GM21390 (cell line): ENCODE measurements around the gene DCAKD.

ENCODE experiments used
- ATAC-seq: cut with Tn5 transposase; IDR thresholded peaks from one replicate; pipeline ENCODE4 v1.9.1; 2021; ENCODE audit not compliant: unreplicated experiment

Gene DCAKD

DNA sequence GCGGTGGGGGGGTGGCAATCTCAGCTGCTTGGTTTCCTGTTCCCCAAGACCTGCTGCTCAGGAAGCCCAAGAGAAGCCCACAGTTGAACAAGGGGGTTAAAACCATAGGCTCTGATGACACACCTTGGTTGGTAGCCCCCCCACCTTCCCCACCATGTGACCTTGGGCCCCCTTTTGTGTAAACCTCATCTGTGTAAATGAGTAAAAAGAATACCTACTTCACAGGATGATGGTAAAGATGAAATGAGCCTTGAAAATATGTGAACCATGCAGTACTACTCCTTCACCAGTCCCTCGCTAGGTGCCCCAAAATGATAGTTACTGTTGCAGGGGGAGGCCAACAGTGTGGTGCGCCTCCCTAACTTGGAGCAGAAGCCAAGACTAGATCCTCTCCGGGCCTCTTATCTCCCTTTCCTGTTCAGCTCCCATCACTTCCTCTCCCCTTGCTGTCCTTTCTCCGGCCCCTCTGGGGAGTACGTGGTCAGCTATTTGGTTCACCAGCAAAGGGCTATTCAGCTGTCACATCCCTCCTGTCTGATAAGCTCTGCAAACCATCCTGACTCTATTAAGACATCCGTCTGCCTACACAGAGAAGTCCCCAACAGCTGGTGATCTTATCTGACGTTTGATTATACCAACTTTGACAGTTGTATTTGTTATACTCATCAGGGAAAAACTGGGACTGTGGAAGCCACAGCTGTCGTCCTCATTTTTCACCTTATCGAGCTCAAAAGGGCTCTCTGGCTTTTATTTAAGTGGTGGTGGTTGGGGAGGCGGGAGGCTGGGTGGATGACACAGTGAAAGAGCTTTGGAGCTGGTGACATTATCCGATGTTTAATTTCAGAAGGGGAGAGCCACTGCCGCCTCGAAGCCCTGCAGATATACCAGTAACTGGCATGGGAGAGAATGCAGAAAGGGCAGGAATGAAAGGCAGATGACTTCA is 19.9 kb downstream of the DCAKD start:
- no peak for ATAC-seq

DNA sequence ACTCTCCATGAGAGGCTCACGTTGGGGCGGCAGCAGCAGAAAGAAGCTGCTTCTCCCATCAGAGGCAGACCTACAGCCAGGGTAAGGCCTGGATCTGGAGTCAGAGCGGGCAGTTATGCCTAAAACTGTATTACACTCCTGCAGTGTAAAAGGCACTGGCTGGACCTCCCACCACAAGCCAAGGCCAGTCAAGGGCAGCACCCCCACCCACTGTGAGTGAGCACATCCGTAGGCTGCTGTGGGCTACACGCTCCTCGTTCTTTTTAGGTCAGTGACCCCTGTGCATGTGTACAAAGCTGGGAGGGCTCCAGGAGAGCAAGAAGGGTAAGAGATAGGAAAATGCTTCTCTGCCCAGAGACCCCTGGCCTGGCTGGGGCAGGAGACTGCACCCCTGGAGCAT is 20.7 kb downstream of the DCAKD start:
- ATAC-seq, result no peak

DNA sequence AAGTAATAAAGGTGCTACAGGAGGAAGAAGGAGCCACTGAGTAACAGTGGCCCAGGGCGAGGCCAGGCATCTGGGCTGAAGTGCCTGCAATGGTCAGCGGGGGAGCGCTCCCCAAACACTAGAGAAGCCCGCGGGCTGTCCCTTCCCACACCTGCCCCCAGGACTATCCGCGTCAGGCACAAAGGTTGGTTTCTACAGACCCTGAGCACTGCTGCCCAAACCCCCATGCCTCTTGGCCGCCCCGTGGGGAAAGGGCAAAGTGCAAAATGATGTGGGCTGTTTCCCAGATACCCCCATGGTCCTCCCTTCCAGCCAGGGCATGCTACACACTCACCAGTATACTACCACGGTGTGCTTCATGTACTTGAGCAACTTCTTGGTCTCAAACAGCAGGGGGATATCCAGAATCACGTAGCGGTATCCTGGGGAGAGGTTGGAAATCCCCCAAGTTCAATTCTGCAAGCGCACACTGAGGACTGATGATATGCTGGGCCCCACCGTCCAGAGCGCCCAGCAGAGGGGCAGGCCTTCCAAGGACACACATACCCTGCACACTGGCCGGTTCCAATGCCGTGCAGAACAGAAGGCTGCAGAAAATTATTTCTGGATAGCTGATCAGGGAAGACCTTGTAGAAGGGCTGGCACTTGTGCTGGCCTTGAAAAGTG is 21.5 kb downstream of the DCAKD start:
- no peak for ATAC-seq

DNA sequence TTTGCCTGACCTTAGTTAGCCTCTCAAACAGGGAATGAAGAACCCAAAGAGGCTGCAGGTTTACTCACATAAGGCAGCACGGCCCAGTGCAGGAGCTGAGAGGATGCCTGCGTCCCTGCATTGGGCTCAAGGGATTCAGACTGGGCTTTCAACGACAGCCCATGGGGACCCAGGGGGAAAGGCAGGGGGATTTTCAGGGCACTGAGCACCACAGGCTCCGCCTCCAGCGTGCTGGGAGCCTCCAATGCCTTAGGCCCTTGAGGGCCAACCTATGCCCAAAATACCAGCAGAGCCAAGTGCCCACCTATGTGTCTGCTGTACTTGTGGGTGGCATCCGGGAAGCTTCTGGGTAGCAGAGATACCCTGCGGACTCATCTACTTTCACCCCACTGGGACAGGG is 22.3 kb downstream of the DCAKD start:
- no peak for ATAC-seq

DNA sequence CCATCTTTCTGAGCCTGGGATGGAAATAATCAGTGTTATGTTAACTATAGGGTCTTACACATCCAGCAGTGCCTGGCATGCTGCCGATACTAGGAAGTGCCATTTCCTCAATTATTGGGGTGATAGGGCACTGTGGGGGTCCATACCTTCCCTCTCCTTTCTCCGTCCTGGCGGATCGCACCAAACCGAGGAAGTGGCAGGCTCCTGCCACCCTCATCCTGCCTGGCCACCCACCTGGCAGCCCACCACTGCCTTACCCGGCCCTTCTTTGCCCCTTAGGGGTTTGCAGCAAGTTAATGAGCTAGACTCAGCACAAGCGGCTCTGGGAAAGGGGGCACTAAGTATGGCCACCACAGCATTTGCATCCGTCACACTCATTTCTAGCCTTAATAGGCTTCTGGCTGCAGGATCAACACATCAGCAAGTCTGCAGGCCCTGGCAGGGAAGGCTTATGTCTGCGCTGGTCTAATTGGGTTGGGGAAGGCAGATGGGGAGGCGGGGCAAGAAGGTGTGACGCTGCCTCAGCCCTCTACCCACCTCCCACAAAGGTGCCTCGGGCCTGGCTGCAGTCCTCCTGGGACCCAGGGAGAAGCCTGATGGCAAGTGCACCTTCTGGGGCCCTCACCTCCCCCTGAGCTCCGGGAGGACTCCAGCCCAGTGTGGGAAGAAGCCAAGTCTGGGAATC is 28.6 kb downstream of the DCAKD start:
- no peak for ATAC-seq

DNA sequence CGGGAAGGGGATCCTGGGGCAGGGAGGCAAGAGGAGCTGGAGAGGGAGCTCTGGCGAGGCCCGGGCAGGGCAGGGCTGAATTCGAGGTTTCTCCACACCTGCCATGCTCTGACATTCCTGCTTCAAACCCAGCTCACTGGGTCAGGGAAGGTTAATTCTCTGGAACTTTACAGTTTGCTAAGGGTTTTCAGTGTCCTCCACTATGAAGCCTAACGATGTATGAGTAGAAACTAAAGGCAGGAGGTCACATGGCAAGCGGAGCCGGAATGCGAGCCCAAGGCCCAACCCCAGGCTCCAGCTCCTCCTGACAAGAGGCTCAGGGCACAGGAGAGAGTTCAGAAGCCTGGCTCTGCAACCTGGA is 29.2 kb downstream of the DCAKD start:
- no peak for ATAC-seq

DNA sequence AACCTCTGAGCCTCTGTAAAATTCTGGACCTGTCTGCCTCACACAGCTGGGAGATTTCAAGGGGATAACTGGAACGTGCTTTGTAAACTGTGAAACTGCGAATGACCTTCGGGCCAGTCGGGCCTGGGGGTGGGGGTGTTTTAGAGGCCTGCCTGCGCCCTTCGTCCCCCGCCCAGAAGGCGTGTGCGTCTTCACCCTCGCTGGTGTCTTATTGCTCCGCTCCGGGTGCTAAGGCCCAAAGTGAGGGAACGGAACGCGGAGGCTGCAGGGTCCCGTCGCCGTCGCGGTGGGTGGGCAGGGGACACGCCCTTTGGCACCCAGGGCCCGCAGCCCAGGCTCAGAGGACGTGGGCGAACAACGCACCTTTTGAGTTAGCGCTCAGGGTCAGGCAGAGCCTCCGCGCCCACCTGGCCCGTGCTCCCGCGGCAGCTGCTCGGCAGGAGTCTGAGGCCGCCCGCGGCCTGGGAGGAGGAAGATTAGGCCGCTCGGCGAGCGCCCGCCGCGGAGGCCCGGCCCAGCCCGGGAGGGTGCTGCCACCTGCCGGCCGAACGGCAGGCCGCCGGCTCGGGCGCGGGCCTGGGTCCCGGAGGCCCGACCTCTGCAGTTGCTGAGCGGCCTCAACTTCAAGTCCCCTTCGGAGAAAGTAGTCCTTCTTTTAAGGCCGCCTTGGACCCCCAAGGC is 29.7 kb downstream of the DCAKD start:
- ATAC-seq, result no peak

DNA sequence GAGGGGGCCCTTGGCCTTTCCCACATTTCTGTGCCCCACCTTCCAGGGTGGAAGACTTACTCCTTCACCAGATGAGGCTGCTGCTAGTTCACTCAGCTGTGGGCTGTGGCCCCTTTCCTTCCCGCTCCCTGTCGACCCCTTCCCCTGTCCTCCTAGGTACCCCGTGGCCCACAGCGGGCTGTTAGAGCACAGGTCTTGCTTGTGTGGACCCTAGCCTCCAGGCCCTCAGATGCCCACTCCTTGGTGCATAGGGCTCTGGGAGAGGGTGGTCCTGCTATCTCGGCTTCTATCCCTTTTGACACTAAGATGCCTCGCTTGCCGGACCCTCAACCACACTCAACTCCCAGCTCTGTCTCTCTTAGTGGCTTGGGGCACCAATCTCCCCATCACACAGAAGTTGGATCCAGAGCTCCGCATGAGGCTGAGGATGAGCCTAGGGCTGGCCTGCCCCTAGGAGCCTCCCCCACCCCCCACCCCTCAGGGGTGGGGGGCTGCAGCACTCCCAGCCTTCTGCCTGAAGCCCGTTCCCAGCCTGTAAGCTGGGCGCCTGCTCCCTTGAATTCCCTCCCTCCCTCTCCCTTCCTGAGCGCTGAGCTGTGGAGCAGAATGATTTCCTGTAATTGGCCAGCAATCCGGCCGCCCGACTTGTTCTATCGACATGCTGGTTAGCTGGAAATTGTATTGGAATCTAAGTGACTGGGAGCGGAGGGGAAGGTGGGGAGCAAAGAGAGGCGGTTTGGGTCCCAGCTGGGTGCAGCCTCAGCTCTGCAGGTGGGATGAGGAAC is 30.9 kb downstream of the DCAKD start:
- ATAC-seq, result no peak

DNA sequence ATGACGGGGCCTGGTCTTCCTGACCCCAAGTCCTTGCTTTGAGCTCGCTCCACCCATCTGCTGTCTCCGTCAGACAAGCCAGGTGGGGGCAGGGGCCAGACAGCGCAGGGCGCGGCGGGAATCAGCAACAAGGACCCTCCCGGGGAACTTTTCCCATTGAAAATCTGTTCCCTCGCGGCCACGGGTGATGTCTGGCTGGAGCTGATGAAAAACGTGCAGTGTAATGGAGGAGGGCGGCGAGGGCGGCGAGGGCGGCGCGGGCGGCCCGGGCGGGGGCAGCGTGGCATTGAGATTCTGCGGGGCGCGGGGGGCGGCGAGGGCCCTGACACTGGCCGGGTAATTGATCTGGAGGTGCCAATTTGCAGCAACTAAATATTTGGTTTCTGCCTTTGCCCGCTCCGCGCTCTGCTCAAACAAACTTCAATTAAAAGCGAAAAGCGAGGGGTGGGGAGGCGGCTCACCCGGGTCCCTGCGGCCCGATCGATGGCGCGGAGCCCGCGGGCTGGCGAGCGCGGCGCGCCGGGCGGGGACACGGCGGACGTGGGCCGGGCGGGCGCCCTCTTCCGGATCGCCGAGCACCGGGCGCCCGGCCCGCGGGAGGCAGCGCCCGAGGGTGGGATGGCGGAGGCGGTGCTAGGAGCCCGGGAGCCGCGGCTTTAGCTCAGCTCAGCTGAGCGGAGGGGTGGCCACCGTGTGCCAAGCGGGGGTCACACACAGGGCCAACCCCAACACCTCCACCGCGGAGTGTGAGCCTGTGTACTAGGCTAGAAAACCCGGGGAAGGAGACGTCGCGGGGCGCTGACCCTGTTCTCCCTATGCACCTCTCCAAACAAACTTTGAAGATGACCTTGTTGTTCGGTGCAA is 32.4 kb downstream of the DCAKD start:
- no peak for ATAC-seq

DNA sequence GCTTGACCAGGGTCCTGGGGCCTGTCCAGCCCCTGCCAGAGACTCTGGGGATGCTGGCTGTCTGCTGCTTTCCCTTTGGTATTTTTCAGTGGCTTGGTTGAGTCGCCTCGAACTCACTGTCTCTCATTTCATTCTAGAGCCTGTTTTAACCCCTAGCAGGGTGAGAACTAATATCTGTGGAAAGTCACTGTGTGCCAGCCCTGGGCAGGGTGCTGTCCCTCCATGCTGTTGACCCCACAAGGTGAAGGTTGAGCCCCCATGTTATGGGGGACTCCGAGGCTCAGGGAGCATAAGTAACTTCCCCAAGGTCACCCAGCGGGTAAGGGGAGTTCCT is 33.0 kb downstream of the DCAKD start:
- no peak for ATAC-seq

DNA sequence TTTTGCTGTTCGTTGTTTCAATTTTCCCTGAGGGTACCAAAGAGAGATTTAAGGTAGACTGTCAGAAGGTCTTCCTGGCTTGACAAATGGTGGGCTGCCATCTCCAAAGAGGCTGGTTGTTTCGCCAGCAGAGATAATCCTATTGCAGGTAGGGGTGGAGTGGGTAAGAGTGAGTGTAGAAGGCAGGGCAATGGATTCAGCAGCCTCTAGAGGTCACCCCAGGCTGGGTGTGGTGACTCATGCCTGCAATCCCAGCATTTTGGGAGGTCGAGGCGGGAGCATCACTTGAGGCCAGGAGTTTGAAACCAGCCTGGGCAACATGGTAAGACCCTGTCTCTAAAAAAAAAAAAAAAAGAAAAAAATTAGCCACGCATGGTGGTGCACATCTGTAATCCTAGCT is 34.6 kb downstream of the DCAKD start:
- ATAC-seq, result no peak

DNA sequence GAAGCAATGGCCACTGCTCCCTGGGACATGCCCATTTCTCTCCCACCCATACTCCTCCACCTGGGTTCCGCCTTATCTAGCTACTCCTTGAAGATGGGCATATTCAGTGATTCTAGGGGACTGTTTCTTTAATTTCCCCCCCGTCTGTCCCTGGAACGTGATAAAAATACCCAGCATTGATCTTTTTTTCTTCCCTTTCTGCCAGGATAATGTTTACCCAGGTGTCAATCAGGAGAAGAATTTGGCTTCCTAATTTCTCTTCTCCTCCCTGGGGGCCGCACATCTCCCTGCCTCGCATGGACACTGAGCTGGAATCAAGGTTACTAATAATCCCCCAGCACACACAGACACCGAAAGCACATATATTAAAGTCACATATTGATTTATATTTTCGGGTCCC is 35.2 kb downstream of the DCAKD start:
- no peak for ATAC-seq

DNA sequence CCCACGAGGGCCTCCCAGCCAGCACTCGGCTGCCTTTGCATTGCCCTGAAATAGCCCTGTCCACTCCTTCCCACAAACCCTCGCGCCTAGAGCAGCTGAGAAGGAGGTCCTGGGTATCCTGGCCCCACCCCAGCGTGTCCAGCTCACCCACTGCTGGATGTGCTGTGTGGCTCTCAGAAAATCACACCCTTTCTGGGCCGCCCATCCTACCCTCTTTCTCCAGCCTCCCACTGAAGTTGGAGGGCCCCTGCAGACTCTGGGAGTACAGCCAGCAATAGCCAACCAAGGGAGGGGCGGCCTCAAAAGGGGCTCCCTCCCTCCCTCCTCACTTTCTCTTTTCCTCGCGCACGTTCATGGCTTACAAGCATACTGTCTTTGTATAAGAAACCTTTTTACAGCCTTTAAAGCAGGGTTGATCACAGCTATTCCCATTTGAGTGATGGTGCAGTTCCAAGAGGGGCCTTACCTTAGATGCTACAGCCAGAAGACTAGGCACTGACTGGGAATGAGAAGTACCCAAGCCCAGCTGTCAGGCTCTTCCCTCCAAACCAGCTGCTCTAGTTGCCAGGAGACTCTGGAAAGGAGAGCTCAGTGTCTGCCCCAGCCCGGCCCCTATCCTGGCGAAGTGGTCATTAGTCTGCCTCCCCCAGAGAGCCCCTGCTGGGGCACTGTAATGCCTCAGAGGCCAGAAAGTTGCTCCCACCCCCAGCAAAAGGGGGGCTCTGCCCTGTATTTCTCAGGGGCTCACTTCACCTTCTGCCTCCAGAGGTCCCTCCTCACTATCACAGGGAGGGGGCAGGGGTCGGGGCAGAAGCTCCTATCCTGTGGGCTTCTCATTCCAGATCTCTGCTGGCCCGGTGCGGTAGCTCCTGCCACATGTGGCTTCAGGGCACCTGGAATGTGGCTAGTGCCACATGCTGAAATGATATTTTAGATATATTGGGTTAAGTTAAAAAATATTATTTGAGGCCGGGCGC is 38.1 kb downstream of the DCAKD start:
- no peak for ATAC-seq

DNA sequence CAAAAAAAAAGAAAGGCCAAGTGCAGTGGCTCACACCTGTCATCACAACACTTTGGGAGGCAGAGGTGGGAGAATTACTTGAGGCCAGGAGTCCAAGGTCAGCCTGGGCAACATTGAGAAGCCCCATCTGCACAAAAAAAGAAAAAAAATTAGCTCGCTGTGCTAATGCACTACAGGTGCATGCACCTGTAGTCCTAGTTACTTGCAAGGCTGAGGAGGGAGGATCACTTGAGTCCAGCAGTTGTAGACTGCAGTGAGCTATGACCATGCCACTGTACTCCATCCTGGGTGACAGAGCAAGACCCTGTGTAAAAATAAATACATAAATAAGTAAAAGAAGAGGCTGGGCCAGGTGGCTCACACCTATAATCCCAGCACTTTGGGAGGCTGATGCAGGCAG is 39.7 kb downstream of the DCAKD start:
- ATAC-seq, result no peak

DNA sequence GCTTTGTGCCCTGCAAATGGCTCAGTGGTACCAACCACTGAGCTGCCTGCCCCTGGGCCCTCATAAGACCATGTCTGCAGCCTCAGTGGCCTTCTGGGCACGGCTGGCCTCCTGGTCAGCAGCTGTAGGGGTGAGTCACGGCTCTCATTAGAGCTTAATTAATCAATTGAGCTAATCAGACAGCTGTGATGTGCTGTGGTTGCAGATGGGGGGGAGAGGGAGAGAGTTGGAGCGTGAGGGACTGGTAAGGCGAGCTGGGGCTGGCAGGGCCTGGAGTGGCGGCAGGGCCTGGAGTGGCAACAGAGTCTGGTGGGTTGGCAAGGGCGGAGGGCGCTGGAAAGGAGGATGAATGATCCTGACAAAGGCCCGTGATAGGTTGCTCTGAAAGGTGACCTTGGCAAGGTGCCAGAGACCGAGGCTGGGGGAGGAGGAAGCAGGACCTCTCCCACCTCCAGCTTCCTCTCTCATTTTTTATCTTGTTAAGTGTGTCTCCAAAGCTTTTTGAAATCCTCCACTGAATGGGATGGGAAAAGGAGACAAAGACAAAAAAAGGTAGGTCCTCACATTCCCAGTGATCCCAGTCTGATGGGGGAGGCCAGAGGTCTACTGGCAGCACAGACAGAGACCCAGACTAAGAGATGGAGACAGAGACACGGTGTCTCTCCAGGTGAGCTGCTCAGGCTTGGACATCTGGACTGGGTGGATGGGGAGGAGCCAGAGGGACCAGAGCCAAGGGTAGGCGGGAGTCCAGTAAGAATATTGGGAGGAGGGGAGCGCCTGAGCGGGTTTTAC is 41.6 kb downstream of the DCAKD start:
- no peak for ATAC-seq

DNA sequence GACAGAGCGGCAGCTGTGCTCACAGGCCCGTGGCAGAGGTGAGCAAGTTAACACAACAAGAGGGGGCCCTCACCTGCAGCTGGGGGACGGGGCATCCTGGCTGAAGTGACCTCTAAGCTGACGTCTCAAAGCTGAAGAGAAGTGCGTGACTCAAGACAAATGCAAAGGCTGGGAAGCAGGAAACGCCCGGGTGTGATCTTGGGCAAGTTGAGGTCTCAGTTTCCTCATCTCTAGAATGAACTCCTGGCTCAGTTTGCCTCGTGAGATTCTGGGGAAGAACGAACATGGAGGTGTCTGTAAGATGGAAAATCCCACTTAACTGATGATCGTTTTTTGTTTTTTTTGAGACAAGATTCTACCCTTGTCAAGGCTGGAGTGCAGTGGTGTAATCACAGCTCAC is 43.2 kb downstream of the DCAKD start:
- no peak for ATAC-seq

DNA sequence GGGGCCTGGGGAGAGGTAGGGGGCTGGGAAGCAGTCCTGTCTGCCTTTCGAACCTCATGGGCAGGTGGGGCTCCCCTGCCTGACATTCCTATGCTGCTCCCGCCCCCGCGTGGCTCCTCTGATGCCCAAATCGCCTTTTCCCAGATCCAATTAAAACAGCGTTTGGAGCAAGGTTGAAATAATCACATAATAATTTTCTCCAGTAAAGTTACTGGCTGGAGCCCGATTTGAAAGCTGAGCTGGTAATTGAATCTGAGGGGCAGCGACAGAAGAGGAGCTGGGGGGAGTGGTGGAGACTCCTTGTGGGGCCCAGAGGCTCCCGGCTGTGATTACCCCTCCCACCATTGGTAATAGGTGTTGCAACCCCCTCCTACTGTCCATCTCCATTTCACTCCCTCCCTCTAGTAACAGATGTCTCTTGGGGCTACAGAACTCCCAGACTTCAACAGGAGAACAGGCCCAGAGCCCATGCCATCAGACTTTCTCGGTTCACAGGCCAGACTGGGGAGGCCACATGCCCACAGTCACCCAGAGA is 44.4 kb downstream of the DCAKD start:
- no peak for ATAC-seq

DNA sequence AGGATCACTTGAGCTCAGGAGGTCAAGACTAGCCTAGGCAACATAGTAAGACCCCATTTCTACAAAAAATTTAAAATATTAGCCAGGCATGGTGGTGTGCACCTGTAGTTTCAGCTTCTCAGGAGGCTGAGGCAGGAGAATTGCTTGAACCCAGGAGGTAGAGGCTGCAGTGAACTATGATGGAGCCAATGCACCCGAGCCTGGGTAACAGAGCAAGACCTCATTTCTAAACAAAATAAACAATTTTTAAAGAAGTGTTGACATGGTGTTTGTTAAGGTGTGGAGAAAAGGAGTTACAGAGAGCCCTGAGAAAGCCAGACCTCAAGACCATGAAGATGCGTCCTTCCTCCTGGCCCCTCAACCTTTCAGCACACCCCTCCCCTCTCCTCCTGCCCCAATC is 45.7 kb downstream of the DCAKD start:
- no peak for ATAC-seq
